SK-N-SH (cell line): Measurements from ENCODE around the gene C1QTNF5.

ENCODE experiments used
- CTCF ChIP-seq: fragments of 200-600 bp; sonication (generic); IDR thresholded peaks from 2 replicates; pipeline ENCODE4 v1.6.1; 2017; ENCODE audit warnings: antibody characterized with exemption, mild to moderate bottlenecking, moderate library complexity
- FOXJ3 ChIP-seq: sonication (generic); formaldehyde crosslinking; IDR thresholded peaks from 2 replicates; pipeline ENCODE4 v1.5.1; 2020; ENCODE audit warnings: mild to moderate bottlenecking, missing genetic modification reagents
- PBX3 ChIP-seq: IDR thresholded peaks from 2 replicates; pipeline ENCODE4; 2012
- RCOR1 ChIP-seq: fragments of 150-350 bp; IDR thresholded peaks from 2 replicates; pipeline ENCODE4 v1.6.1; 2017; ENCODE audit warnings: antibody characterized with exemption, low read length
- USF2 ChIP-seq: fragments of 150-350 bp; IDR thresholded peaks from 2 replicates; pipeline ENCODE4 v1.6.1; 2017; ENCODE audit warnings: antibody characterized with exemption, low read length, low read depth, borderline replicate concordance

DNA sequence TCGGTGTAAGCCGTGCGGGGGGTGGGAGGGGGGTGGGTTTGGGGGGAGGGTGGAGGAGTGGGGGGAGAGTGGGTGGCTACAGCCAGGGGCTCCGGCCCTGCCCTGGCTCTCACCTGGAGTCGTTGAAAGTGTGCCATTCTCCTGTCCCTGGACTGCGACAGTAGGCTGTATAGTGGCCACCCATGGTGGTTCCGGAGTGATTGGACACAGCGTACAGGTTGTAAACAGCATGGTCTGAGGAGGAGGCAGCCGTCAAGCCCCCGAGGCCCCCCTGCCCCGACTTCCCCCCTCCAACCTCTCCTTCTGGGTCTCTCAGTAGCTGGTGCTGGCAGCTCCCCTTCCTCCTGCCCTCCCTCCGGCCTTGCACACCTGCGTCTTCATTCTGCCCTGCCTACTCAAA is 16.4 kb upstream of the C1QTNF5 start:
- TF ChIP-seq RCOR1 (no peak), FOXJ3 (CRISPR knock-in tag) (no peak), PBX3 (no peak), USF2 (no peak), CTCF (no peak)
